Activated CD4-positive, alpha-beta T cell treated with anti-CD3 and anti-CD28 coated beads, Interleukin-2, amount 50 U/mL, for 16 hours (primary cell): ENCODE data around the gene PRSS21.

Experiments used
- DNase-seq: peaks from one replicate; pipeline ENCODE4 v3.0.0-alpha.2; 2020

The PRSS21 gene

DNA sequence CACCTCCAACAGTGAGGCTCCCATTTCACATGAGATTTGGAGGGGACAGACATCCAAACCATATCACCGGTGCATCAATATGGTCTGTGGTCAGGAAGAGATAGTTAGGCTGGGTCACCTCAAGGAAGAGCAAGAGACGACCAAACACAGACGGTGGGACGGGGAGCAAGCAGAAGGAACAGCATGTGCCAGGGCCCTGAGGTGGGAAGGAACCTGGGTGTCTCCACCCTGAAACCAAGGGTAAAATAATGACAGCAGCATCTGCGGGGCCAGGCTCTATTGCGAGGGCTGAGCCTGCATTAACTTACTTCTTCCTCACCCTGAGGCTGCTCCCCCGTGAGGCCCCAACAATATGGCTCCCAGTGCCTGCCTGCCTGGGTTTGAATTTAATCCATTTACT is 8.9 kb upstream of the PRSS21 start:
- no peak for DNase-seq

DNA sequence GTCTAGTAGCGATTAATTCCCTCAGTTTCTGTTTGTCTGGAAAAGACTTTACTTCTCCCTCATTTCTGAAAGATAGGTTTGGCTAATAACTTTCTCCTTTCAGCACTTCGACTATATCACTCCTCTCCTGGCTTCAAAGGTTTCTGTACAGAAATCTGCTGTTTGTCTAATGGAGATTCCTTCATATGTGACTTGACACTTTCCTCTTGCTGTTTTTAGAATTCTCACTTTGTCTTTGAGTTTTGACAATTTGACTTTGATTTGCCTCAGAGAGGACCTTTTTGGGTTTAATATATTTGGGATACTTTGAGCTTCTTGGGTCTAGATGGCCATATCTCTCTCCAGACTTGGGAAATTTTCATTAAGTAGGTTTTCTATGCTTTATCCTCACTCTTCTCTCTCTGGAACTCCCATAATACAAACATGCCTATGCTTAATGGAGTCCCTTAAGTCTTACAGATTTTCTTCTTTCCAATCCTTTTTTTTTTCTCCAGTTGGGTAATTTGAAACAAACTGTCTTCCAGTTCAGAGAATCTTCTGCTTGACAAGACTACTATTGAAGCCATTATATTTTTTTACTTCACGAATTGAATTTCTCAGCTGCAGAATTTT is 7.8 kb upstream of the PRSS21 start:
- DNase-seq: no peak

GRCh38 chr16:2810651-2811050 is 6.4 kb upstream of the PRSS21 start:
- no peak for DNase-seq

DNA sequence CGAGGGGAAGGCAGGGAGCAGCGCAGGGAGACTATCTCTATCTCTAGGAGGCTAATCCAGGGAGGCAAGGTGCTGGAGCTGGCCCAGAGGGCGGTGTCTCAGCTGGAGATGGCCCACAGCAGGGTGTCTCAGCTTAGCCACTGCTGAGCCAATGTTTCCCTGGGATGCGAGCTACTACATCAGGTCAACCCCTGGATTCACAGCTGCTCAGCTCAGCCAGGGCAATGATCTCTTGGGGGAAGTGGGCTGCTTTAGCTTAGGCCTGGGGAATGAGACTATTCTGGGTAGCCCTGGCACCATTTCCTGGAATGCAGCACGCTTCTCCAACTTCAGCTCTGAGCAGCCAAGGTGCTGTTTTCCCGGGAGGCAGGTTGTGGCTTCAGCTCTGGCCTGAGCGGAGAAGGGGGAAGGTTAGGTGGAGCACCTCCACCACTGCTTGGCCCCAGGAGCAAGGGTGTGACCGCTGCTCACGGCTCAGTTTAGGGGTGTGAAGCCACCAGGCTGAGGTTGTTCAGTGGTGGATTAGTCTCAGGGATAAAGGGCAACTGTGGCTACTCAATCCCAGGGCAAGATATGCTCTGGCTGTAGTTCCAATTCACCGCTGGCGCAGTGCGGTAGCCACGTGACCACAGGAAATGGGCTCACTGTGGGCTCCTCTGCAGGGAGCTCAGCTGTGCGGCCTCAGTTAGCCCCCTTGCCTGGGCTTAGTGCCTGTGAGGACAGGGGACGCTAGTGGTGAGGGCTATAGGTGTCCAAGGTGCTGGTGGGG is 5.2 kb upstream of the PRSS21 start:
- no peak for DNase-seq

DNA sequence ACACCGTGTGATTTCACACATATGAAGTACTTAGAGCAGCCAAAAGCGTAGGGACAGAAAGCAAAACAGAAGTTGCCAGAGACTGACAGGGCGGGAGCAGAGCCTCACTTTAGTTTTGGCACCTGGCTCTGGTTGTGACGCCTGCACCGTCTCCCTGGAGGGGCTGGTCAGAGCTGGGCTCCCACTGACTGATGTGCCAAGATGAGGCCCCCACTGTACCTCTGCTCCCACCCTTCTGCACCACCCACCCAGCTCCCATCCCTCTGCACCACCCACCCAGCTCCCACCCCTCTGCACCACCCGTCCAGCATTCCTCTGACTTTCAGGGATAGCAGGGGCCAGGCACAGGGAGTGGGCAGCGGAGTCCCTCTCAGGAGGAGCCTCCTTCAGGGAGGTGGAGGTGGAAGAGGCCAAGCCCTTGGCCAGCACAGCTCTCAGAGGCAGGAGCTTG is 3.2 kb upstream of the PRSS21 start:
- no peak for DNase-seq

DNA sequence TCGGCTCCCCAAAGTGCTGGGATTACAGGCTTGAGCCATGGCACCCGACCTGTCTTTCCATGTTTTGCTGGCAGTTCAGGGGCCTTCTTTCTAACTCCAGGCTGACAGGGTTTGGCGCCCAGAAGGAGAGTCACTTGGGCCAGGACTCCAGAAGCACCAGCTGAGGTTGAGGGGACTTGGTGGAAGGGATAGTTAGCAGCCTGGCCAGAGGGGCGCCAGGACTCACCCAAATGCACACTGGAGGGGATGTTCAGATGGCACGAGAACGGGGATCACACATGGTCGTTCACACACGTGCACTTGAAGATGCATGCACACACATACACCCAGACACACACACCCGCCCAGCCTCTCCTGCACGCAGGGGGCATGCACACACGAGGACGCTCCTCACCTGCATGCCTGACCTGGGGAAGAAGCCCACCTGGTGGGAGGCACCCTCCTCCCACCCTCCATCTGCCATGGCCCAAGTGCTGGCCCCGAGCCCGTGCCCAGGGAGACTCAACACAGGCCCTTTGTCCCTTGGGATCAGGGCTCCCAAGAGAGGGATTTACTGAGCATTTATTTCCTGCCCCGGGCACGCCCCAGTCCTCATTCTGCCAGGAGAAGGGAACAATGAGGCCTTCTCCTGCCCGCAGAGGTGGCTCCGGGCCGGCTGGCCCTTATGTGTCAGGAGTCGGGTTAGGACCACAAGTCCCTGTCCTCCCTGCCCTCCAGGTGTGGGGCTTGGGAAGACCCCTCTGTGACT is 2.3 kb upstream of the PRSS21 start:
- no peak for DNase-seq

DNA sequence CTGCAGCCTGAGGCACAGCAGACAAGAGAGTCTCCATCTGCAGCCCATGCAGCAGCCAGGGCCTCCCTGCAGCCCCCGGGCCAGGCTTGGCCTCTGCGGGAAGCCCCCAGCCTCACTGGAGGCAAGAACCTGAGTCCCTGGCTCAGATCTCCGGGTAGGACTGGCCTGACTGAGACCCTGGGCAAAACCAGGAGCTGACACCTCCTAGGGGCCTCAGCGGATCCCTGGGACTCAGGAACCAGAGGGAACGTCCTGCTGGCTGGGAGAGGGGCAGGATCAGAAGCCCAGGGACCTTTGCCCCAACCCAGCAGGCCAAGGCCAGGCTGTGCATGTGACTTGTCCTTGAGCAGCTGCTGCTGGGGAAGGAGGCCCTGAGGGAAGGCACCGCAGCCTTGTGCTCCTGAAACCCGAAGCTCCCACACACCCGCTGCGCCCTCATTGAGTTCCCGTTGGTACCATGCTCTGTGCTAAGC is 1.7 kb upstream of the PRSS21 start:
- no peak for DNase-seq

- no peak for DNase-seq
Measured at GRCh38 chr16:2817340-2818271, 569 bp downstream of the PRSS21 start.

GRCh38 chr16:2818272-2818876 is 1.3 kb downstream of the PRSS21 start:
- no peak for DNase-seq

GRCh38 chr16:2819179-2819938 is 2.3 kb downstream of the PRSS21 start:
- DNase-seq: no peak

DNA sequence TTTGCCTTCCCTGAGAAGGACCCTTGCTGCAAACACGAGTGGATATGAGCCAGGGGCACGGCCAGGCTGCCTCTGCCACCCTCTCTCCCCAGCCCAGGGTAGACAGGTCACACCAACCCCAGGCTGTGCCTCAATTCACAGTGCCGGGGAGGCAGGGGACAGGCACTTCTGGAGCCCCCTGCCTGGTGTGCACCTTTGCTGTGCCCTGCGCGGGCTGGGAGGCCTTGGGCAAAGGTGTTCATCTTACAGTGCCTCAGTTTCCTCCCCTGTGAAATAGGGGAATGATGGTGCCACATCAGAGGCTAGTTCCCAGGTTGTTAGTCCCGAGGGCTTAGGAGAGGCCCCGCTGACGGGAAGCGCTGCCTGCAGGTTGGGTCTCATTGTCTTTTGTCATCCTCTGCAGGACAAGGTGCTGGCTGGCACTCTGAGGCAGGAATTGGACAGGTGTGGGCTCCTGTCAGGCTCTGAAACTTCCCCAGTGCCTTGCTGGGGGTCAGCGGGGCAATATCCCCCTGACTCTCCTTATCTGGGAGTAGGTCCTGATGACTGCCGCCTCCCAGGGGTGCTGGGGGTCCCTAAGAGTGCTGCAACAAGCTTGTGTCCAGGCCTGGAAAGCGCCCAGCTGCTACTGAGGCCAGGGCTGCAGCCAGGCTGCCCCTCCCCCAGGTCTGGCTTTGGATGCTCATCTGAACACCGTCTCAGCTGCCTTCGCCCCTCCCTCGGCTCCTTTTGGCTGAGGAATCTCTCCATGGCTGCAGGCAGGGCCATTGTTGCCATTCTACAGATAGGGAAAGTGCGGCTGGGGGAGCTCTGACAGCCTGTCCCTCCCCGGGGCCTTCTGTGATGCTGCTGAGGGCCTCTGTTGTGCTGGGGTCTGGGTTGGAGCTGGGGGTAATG is 3.1 kb downstream of the PRSS21 start:
- no peak for DNase-seq

DNA sequence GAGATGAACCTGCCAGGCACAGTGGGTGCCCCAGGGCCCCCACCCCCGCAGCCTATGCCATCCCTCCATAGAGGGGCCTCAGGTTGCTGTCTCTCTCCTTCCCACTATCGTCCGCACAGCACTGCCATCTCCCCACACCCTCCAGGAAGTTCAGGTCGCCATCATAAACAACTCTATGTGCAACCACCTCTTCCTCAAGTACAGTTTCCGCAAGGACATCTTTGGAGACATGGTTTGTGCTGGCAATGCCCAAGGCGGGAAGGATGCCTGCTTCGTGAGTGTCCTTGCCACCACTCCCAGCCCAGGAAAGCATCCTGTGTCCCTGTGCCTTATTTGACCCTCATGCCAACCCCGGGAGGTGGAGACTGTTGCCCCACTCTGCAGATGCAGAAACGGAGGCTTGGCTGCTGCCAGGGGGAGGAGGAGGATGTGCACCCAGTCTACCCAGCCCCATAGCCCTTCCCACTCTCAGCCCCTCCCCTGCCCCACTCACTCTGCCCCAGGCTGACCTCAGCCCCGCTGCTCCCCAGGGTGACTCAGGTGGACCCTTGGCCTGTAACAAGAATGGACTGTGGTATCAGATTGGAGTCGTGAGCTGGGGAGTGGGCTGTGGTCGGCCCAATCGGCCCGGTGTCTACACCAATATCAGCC is 3.9 kb downstream of the PRSS21 start:
- no peak for DNase-seq

DNA sequence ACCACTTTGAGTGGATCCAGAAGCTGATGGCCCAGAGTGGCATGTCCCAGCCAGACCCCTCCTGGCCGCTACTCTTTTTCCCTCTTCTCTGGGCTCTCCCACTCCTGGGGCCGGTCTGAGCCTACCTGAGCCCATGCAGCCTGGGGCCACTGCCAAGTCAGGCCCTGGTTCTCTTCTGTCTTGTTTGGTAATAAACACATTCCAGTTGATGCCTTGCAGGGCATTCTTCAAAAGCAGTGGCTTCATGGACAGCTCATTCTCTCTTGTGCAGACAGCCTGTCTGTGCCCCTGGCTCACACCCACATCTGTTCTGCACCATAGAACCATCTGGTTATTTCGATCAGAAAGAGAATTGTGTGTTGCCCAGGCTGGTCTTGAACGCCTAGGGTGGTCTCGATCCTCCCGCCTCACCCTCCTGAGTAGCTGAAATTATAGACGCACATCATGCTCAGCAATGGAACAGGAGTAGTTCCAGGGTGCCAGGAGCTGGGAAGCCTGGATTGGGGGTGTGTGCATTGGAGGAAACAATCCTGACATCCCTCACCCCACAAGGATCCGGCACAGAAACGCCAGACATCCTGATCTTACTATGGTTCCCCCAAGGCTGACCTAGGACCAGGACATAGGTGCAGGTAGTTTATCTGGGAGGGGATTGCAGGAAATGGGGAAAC is 4.6 kb downstream of the PRSS21 start:
- DNase-seq: no peak

GRCh38 chr16:2822158-2822495 is 5.1 kb downstream of the PRSS21 start:
- DNase-seq: no peak

- no peak for DNase-seq
Measured at GRCh38 chr16:2822496-2822895, 5.5 kb downstream of the PRSS21 start.

GRCh38 chr16:2824626-2825025 is 7.6 kb downstream of the PRSS21 start:
- no peak for DNase-seq

- DNase-seq: no peak
Measured at GRCh38 chr16:2825049-2825742, 8.2 kb downstream of the PRSS21 start.

DNA sequence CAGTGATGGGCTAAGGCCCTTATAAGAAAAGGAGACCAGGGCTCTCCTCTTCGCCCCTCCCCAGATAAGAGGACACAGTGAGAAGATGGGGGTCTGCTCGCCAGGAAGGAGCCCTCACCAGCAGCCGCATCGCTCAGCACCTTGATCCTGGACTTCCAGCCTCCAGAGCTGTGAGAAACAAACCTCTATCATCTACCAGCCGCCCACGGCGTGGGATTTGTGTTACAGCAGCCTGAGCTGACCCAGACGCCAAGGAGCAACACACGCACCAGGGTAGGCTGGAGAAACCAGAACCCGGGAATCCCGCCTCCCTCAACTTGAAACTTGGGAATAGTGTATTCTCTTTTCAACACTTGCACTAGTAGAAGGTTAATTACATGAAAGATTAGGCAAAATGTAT is 8.9 kb downstream of the PRSS21 start:
- no peak for DNase-seq
